HepG2 (cell line): ENCODE data around the gene UNKL. TPM values are rescaled to one million over a fixed set of nuclear protein-coding genes. Genes with fewer than 3 reads are reported as not detected.

Experiments used
- ATAC-seq: fragments of 200-7000 bp; cut with Tn5 transposase; 3 replicates; pipeline ENCODE4 v1.9.1; 2020; ENCODE audit warnings: mild to moderate bottlenecking, moderate library complexity
- BruUV-seq: library from RNA; stranded (reverse); fragments of 400-500 nt; replicated peaks from 2 replicates; lab custom pipeline; 2021; lab: Mats Ljungman, UMichigan
- CTCF ChIA-PET: fragments of 300-600 bp; formaldehyde crosslinking; extraction: SDS; loops from one replicate; lab custom pipeline; 2021; ENCODE audit warnings: low total read pairs, inconsistent platforms, low intra/inter-chr PET ratio; lab: Yijun Ruan, JAX
- POLR2A ChIA-PET: fragments of 350-600 bp; sonication (Branson Sonifier 250); formaldehyde crosslinking; loops from one replicate; lab custom pipeline; 2020; ENCODE audit warnings: antibody characterized with exemption, inconsistent platforms; lab: Yijun Ruan, JAX
- DNase-seq: peaks from one replicate; pipeline ENCODE4 v3.0.0-alpha.2; 2015; ENCODE audit warnings: low spot score
- FAIRE-seq: peaks from 3 replicates; lab custom pipeline; 2011; peaks lifted over from hg19 to GRCh38; lab: Jason Lieb, UNC
- H2AFZ ChIP-seq: one replicate; pipeline ENCODE4 v1.6.1; 2011; ENCODE audit warnings: low read length, inconsistent platforms
- H3K27ac ChIP-seq: fragments of 300-600 bp; 3 replicates; pipeline ENCODE4 v1.8.0; 2011; ENCODE audit warnings: mixed run types, mild to moderate bottlenecking, mixed read lengths, low read length, inconsistent platforms; ENCODE audit not compliant: insufficient read depth; ENCODE audit errors: extremely low read length
- H3K27me3 ChIP-seq, 2 experiments: fragments of 200-600 bp in 1 of 2; 2 replicates in 1 of 2; 3 replicates in 1 of 2; pipeline versions ENCODE4 v1.6.0 to v1.8.0; 2011; ENCODE audit warnings: low read length in 2 of 2, mild to moderate bottlenecking in 2 of 2, moderate library complexity in 2 of 2, inconsistent platforms in 1 of 2; ENCODE audit not compliant: insufficient read depth in 2 of 2, control insufficient read depth in 1 of 2
- H3K36me3 ChIP-seq, 2 experiments: fragments of 200-600 bp in 1 of 2; replicated peaks in 1 of 2; 2 replicates in 1 of 2; 3 replicates in 1 of 2; pipeline versions ENCODE4 v1.5.1 to v1.8.0; 2011; ENCODE audit warnings: low read length in 2 of 2, inconsistent platforms in 1 of 2; ENCODE audit not compliant: insufficient read depth in 2 of 2, control insufficient read depth in 1 of 2
- H3K4me1 ChIP-seq: 2 replicates; pipeline ENCODE4 v1.5.1; 2012; ENCODE audit warnings: low read length, inconsistent platforms; ENCODE audit not compliant: insufficient read depth
- H3K4me2 ChIP-seq: 2 replicates; pipeline ENCODE4 v1.6.0; 2011; ENCODE audit warnings: low read depth, low read length, inconsistent platforms
- H3K4me3 ChIP-seq, 3 experiments: fragments of 200-600 bp in 1 of 3; sonication (generic), shearing (Covaris generic) in 1 of 3; replicated peaks in 1 of 3; 2 replicates each; pipeline ENCODE4 v1.5.1; 2011 to 2016; ENCODE audit warnings: low read length in 3 of 3, inconsistent platforms in 2 of 3, low read depth in 2 of 3, mild to moderate bottlenecking in 2 of 3, control low read depth in 1 of 3, mixed read lengths in 1 of 3; ENCODE audit not compliant: insufficient read depth in 1 of 3
- H3K79me2 ChIP-seq: one replicate; pipeline ENCODE4 v1.6.1; 2011; ENCODE audit warnings: low read length, inconsistent platforms; ENCODE audit not compliant: insufficient read depth
- H3K9ac ChIP-seq: 2 replicates; pipeline ENCODE4 v1.6.0; 2011; ENCODE audit warnings: mild to moderate bottlenecking, low read depth, low read length, inconsistent platforms; ENCODE audit not compliant: insufficient read depth
- H3K9me3 ChIP-seq: 2 replicates; pipeline ENCODE4 v1.5.1; 2012; ENCODE audit warnings: mild to moderate bottlenecking, low read length
- H4K20me1 ChIP-seq: 2 replicates; pipeline ENCODE4 v1.6.0; 2011; ENCODE audit warnings: inconsistent platforms, mild to moderate bottlenecking, low read length, moderate library complexity; ENCODE audit not compliant: insufficient read depth
- CHD4 ChIP-seq: fragments of 200-600 bp; sonication (generic); IDR thresholded peaks from 2 replicates; pipeline ENCODE4 v1.7.0; 2017; ENCODE audit warnings: mild to moderate bottlenecking, low read length, borderline replicate concordance
- KDM1A ChIP-seq: IDR thresholded peaks from 2 replicates; pipeline ENCODE4 v1.6.1; 2016; ENCODE audit warnings: missing compliant biosample characterization
- KDM2A ChIP-seq: sonication (generic); formaldehyde crosslinking; IDR thresholded peaks from 2 replicates; pipeline ENCODE4 v1.4.0; 2020; ENCODE audit warnings: low read depth, missing genetic modification reagents, borderline replicate concordance
- NFATC3 ChIP-seq: sonication (generic); formaldehyde crosslinking; IDR thresholded peaks from 2 replicates; pipeline ENCODE4 v1.5.1; 2020; ENCODE audit warnings: mild to moderate bottlenecking, missing genetic modification reagents
- SPEN ChIP-seq: sonication (generic); formaldehyde crosslinking; IDR thresholded peaks from 2 replicates; pipeline ENCODE4 v1.5.1; 2020; ENCODE audit warnings: low read depth, mild to moderate bottlenecking, missing genetic modification reagents
- ZNF512 ChIP-seq: sonication (generic); formaldehyde crosslinking; IDR thresholded peaks from 2 replicates; pipeline ENCODE4 v1.4.0; 2020; ENCODE audit warnings: mild to moderate bottlenecking, missing genetic modification reagents
- WGBS: methylation state at CpG from one replicate; pipeline ENCODE4 v1.1.6; 2017; ENCODE audit warnings: low lambda C conversion rate; 5-methylcytosine and 5-hydroxymethylcytosine counted together
- in situ Hi-C: cut with HindIII; loops from 2 replicates; pipeline ENCODE4 v1.10.0; 2017; ENCODE audit warnings: low pct_unique_long_range_greater_than_20kb; ENCODE audit not compliant: extremely low pct_ligation_motif_present
- intact Hi-C: fragments of 100-400 bp; cut with micrococcal nuclease; formaldehyde crosslinking; loops from one replicate; pipeline ENCODE4 v1.10.0; 2022; ENCODE audit not compliant: unreplicated experiment
- polyA plus RNA-seq, 8 experiments: library from polyadenylated mRNA; depleted of rRNA in 3 of 8; stranded (reverse) in 7 of 8; unstranded in 1 of 8; fragments of >200 nt; fragmentation: Illumina TruSeq in 4 of 8; extraction: Trizol in 4 of 8; gene quantifications; 2 replicates each; pipeline versions ENCODE4 v1.2.1 to v1.2.3, GENCODE V29; 2011 to 2016; ENCODE audit warnings: low read depth in 4 of 8, missing spikeins in 1 of 8, mixed read lengths in 1 of 8; ENCODE audit not compliant: insufficient read depth in 1 of 8
- total RNA-seq, 5 experiments: library from RNA; depleted of rRNA; stranded (reverse); fragments of >200 nt; fragmentation: Illumina TruSeq; extraction: Trizol; gene quantifications; 2 replicates each; pipeline ENCODE4 v1.2.3, GENCODE V29; 2016; ENCODE audit warnings: low read depth in 1 of 5
- TF ChIP-seq, protein P1 (sequence below): sonication (generic); formaldehyde crosslinking; conservative IDR thresholded peaks from 2 replicates; pipeline ENCODE4 v1.8.1; 2023; ENCODE audit warnings: missing genetic modification reagents
- TF ChIP-seq, protein P2 (sequence below): sonication (generic); formaldehyde crosslinking; IDR thresholded peaks from 2 replicates; pipeline ENCODE4 v1.5.0; 2020; ENCODE audit warnings: missing genetic modification reagents
- TF ChIP-seq, protein P3 (sequence below): sonication (generic); formaldehyde crosslinking; IDR thresholded peaks from 2 replicates; pipeline ENCODE4 v1.4.0; 2020; ENCODE audit warnings: missing genetic modification reagents, mild to moderate bottlenecking, borderline replicate concordance

UNKL gene
- total and polyA plus RNA-seq, 2 of the 13 experiments (the other 11 are each of a cell fraction or from before 2014, with no cell fraction given) = 10.4 to 17.6 TPM

DNA sequence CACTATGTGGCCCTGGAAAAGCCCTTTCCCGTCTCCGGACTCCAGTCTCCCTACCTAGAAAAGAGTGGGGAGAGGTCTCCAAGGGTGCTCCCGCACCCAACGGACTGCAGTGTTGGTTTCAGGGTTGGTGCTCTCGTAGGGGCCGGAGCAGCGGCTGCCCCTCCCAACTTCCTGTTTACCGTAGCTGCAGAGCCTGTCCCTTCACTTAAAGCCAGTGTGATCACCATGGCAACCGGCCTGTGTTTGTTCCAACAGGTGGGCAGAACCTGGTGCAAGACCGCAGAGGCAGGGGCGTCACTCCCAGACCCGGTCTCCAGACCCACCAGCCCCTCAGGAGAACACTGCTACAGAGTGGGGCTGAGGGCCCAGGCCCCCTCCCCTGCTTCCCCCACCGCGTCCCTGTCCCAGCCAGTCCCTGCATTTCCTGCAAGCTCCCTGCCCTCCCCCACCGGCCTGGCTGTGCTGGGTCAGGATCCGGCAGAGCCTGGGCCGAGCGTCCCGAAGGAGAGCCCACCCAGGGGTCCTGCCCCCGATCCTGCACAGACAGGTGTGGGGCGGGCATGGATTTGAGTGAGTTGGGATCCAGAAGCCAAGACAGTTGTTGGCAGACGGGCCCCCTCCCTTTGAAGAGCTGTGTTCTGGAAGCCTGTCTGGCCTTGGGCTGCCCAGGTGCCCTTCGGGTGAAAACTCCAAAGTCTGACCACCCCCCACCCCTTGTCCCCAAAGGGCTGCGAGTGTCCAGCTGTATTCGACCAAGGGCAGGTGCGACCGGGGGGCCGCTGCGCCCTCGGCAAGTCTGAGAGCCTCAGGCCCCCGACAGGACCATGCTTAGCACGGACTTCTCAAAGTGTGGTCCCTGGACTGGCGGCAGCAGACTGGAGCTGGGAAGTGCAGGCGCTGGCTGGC, 82.5 kb downstream of the UNKL start (continued):
- TF ChIP-seq, protein P1, sequence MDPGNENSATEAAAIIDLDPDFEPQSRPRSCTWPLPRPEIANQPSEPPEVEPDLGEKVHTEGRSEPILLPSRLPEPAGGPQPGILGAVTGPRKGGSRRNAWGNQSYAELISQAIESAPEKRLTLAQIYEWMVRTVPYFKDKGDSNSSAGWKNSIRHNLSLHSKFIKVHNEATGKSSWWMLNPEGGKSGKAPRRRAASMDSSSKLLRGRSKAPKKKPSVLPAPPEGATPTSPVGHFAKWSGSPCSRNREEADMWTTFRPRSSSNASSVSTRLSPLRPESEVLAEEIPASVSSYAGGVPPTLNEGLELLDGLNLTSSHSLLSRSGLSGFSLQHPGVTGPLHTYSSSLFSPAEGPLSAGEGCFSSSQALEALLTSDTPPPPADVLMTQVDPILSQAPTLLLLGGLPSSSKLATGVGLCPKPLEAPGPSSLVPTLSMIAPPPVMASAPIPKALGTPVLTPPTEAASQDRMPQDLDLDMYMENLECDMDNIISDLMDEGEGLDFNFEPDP = no peak
- 0 out of 2 replicates have a peak, but pooled peaks have one; percentile 25 for TF ChIP-seq CHD4
- no peak for TF ChIP-seq ZNF512
- TF ChIP-seq SPEN (CRISPR knock-in tag) = peak; percentile 27; the same call in 1 of the 2 replicates

DNA sequence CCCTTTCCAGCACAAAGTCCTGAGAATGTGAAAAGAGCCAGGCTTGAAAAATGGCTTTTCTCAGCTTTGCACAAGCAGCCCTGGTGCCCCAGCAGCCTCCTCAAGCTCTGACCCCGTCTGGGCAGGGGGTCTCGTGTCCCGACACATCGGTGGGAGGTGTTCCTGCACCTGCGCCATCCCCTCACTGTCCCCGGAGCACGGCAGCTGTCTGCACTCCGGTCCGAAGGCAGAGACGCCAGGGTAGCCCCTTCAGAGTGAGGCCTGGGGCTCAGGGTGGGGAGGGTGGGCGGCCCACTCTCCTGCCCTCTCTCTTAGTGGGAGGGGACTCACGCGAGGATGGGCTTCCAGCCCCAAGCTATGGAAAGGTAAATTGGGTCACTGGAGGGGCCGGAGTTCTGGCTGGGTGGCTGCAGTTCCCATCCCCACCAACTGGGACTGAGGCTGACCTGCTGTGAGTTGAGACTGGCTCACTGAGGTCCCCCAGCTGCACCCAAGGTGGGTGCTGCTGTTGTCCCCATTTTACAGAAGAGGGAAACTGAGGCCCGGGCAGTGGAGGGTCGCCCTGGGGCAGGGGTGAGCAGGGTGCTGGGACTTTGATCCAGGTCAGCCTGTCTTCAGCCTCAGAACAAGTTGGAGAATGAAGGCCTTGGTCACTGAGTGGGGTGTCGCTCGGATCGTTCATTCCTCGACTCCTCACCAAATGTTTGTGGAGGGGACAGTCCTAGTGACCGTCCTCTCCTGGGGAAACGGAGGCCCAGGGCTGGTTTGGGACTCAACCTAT, 83.4 kb downstream of the UNKL start:
- no peaks in the 10 kb centered on the region for H3K79me2 ChIP-seq
- ATAC-seq = peak; percentile 41
- peaks cover 31% of the 10 kb centered on the region for H3K4me1 ChIP-seq
- 41% methylated on average over 10 of the region's 22 CpGs for WGBS
- in situ Hi-C loops (no loop called here), intact Hi-C loops (no loop called here)
- no peak for DNase-seq
- H3K4me3 ChIP-seq = peak overlapping the region; percentile 38 to 79 (median 61)
- H3K36me3 ChIP-seq = no peaks in the 10 kb centered on the region
- H3K27ac ChIP-seq = peak overlapping the region; percentile 82
- 0 out of 2 replicates have a peak, but pooled peaks cover 3% of the 10 kb centered on the region for H4K20me1 ChIP-seq
- peak overlapping the region; percentile 99 for H3K4me2 ChIP-seq
- BruUV-seq = no TSS peak
- peak overlapping the region; percentile 91 for H3K9ac ChIP-seq
- H3K27me3 ChIP-seq = peaks cover 15 to 37% of the 10 kb centered on the region in 2 experiments
- no peaks in the 10 kb centered on the region for H3K9me3 ChIP-seq
- POLR2A ChIA-PET = interaction anchor here (0.6 to 3.6 kb wide), 4 partner anchors 12 to 90 kb away, joined by 3 to 25 read pairs (median 4); partner anchors contain the start of genes UBE2I and UQCC4
- no peak for FAIRE-seq
- no peak overlapping the region for H2AFZ ChIP-seq
- CTCF ChIA-PET = interaction anchor here (1.2 kb wide), 1 partner anchor 33 kb away, joined by 3 read pairs; no protein-coding TSS in a partner anchor
- TF ChIP-seq, protein P2, sequence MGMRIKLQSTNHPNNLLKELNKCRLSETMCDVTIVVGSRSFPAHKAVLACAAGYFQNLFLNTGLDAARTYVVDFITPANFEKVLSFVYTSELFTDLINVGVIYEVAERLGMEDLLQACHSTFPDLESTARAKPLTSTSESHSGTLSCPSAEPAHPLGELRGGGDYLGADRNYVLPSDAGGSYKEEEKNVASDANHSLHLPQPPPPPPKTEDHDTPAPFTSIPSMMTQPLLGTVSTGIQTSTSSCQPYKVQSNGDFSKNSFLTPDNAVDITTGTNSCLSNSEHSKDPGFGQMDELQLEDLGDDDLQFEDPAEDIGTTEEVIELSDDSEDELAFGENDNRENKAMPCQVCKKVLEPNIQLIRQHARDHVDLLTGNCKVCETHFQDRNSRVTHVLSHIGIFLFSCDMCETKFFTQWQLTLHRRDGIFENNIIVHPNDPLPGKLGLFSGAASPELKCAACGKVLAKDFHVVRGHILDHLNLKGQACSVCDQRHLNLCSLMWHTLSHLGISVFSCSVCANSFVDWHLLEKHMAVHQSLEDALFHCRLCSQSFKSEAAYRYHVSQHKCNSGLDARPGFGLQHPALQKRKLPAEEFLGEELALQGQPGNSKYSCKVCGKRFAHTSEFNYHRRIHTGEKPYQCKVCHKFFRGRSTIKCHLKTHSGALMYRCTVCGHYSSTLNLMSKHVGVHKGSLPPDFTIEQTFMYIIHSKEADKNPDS (CRISPR knock-in tag) = 0 out of 2 replicates have a peak, but pooled peaks have one; percentile 8
- TF ChIP-seq KDM2A (CRISPR knock-in tag) = peak; percentile 8; the same call in 1 of the 2 replicates
- TF ChIP-seq KDM1A = peak; percentile 81
- TF ChIP-seq, protein P3, sequence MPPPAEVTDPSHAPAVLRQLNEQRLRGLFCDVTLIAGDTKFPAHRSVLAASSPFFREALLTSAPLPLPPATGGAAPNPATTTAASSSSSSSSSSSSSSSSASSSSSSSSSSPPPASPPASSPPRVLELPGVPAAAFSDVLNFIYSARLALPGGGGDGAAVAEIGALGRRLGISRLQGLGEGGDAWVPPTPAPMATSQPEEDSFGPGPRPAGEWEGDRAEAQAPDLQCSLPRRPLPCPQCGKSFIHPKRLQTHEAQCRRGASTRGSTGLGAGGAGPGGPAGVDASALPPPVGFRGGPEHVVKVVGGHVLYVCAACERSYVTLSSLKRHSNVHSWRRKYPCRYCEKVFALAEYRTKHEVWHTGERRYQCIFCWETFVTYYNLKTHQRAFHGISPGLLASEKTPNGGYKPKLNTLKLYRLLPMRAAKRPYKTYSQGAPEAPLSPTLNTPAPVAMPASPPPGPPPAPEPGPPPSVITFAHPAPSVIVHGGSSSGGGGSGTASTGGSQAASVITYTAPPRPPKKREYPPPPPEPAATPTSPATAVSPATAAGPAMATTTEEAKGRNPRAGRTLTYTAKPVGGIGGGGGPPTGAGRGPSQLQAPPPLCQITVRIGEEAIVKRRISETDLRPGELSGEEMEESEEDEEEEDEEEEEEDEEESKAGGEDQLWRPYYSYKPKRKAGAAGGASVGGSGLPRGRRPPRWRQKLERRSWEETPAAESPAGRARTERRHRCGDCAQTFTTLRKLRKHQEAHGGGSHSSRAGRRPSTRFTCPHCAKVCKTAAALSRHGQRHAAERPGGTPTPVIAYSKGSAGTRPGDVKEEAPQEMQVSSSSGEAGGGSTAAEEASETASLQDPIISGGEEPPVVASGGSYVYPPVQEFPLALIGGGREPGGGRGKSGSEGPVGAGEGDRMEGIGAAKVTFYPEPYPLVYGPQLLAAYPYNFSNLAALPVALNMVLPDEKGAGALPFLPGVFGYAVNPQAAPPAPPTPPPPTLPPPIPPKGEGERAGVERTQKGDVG (CRISPR knock-in tag) = no peak
- TF ChIP-seq NFATC3 = no peak
